HG03575 (cell line): ENCODE results near the gene CCDC17.
"Not testable (repeated sequence)": the region's sequence is repeated elsewhere in the genome, so short reads cannot be mapped to it uniquely, and the experiment has no call there.

ENCODE experiments used
- ATAC-seq: cut with Tn5 transposase; IDR thresholded peaks from one replicate; pipeline ENCODE4 v1.9.1; 2021; ENCODE audit not compliant: unreplicated experiment, insufficient number of reproducible peaks, low FRiP score; ENCODE audit errors: extremely low read depth

The CCDC17 gene

DNA sequence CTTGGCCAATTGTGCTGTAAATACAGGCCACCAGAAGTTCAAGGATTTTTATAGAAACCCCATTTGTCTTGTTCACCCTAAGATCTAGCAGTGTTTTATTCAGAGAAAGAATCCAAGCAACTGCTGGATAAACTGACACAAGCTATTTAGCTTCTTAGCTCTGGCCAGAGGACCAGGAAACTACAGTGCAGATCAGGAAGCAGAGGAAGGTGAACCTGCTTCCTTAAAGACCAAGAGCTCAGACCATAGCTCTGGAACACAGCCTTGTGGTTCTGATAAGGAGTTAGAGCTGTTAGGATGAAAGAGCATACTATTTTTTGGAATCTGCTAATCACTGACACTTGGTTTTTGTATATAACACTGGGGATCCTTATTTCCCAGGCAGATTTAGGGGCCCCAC, 5.2 kb upstream of the CCDC17 start:
- ATAC-seq = no peak

DNA sequence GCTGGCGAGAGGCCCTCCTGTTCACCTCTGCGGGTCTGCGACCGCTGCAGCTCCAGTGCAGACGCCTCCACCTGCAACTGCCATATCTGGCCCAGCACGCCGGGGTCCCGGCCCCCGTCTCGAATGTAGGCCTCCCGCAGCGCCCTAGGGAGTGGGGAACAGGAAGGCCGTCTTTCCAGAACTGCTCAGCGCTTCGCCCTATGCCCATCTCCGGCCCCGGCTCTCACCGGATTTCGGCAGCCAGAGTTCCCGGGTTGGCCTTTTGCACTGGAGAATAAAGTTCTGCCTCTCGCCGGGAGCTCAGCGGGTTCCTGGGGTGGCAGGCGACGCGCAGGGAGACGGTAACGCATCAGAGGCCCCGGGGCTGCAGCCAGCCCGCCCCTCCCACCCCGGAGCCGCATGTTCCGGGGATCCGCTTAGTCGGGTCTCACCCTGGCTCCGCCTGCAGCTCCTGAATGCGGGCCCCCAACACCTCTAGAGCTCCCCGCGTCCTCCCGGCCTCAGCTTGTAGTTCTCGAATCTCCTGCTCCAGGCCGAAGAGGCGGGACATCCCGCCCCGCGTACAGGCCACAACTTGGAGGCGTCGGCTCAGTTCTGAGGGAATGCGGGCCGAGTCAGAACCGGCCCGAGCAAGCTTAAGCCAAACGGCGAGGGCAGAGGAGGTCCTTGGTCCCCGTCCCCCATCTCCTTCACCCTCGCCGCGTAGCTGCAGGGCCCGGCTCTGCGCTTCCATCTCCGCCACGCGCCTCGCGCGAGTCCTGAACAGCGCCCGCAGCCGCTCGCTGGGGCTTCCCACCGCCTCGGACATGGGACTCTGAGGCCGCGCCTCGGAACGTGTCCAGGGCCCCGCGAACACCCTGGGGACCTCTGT, 1.1 kb downstream of the CCDC17 start:
- ATAC-seq = no peak

DNA sequence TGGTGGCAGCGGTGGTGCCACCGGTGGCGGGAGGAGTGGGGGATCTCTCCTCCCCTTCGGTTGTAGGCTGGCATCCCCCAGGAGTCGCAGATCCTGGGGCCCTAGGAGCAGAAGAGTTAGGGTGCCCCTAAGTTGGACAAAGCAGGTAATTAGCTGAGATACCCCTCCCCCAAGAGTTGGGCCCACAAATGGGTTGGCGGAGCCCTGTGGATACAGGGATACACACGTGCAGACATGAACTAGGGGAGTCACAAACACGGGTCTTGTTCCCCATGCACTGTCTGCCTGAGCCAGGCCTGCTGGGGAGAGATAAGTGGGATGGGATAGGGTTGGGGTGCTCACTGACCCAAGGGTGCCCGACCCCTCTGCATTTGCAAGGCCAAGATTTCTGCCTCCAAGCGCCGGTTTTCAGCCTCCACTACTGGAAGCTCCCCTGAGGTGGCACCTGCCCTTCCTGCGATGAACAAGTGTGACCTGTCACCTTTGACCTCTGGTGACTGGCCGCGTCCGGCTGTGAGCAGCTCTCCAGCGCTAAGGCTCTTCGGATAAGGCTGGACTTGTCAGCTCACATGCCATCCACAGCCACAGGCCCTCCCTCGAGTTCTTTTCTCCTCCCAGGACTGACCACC, 1.8 kb downstream of the CCDC17 start:
- ATAC-seq = no peak

DNA sequence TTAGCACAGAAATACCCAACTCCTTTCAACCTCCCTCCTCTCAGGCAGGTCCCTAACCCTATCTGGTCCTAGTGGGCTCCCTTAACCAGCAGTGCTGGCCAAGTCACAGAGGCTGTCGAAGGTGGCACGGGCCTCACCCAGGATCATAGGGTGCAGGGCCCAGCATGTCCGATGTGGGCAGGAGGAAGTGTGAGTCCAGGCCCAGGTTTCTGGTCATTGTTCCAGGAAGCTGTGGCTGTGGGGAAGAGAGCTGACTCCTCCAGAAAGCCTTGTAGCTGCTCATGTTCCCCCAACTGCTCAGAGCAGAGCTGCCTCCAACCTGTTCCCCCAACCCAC, 2.4 kb downstream of the CCDC17 start:
- no peak for ATAC-seq

DNA sequence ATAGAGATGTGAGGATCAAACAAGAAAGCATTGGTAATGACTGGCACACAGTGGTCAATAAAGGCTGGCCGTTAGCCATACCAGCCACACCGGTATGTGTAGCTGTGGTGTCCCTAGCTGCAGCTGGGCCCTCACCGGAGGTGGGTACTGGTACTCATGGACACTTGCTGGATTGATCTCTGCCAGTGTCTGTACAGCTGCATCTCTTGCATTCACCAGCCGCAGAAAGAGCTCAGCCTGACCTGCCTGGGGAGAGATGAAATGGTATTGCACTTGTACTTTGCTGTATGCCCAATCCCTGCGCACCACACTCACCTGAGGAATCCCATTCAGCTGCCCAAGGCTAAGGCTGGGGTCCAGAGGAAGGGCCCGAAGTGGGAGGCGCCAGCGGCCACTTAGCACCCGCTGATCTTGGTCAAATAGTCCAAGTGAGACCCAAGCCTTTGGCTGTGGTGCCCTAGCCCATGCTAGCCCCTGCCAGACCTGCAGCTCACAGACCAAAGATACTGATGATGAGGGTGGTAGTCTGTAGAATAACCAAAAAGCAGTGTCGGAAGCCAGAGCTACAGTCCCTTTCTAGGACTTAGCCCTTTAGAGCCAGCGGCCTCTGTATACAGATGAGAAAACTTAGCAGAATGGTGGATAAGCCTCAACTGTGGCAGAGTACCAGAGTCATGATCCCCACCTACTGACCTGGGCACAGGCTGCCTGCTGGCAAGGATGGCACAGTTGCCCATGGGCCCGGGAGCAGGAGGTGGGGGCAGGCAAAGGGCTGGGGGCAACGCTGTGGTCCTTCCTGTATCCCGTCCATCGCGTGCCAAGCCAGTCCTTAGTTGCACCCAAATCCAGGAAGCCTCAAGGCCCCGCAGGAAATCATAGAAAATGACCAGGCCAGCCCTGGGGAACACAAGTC, 3.0 kb downstream of the CCDC17 start:
- ATAC-seq = no peak

DNA sequence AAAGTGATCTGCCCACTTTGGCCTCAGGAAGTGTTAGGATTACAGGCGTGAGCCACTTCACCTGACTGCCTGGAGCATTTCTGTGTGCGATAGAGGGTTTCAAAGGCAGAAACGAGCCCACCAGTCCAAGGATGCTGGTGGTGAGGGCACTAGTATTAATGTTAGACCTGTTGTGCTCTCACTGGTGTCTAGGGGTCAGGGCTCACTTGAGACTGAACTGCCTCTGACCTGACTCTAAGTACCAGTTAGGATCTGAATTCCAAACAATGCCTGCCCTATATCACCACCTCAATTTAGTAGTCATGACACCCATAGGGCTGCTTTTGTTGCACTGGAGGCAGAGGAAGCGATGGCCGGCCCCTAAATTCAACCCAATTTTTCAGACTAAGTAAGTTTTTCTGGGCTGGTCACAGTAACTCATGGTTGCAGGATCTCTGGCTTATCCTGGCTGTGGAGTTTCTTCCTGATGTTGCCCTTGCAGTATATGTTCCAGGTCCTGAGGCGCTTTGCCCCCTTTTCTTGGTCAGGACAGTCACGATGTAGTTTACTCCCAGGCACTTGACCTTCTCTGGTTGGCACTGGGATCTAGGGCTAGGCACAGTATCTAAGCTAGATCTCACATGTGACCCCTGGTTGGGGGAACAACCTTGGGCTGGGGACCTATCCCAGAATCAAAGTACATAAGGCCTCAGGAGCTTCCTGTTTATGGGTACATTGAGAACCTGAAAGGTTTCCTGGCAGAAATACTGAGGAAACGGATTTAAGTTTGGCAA, 4.5 kb downstream of the CCDC17 start:
- ATAC-seq = no peak

DNA sequence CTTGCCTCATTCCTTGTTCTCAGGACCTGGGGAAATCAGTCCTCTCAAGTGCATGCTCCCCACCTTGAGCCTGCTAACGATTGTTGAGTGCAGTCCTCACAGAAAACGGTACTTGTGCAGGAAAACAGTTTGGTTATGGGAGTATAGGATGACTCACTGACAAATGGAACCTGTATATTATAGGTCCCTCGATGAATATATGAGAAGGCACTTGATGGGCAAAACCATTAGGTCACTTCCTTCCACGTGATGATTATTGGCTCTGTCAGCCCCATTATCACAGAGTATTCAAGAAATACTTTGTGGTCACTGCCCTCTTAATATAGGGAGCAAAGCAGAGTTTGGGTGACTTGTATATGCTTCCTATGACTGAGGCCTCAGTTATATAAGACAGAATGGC, 6.2 kb downstream of the CCDC17 start:
- no peak for ATAC-seq

DNA sequence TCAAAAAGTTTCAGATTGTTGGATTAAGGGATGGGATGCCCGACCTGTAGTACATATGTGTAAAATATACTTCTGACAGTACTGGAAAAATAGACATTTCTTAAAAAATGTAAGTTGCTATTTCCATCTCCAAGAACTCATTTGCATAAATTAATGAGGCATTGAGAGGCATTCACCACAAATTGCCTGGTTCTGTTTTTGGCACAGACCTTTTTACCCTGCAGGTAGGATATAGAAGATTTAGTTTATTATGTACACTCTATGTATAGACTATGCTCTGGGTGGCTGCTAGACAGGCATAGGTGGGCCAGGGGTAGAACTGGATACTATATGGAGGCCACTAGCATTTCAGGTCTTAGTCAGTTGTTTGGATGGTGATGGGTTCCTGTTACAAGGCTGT, 8.0 kb downstream of the CCDC17 start:
- no peak for ATAC-seq

DNA sequence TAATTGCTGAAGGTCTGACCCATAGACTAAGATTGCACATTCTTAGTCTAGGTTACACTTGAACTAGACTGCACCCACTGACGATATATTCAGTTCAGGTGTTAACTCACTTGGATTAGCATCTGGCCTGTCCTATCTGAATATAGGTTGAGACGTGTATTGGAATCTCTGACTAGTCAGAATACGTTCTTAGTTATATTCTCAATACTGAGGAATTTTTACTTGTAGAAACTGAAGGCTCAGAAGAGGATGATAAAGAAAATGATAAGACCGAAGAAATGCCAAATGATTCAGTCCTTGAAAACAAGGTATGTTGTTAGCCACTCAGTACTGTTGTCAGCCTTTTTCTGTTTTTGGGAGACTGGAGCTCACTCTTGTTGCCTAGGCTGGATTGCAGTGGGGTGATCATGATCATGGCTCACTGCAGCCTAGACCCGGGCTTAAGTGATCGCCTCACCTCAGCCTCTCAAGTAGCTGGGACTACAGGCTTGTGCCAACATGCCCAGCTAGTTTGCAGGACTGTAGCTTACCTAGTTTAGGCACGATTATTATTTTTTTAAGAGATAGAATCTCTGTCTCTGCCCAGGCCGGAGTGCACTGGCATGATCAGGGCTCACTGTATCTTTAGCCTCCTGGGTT, 10.8 kb downstream of the CCDC17 start:
- ATAC-seq = no peak

DNA sequence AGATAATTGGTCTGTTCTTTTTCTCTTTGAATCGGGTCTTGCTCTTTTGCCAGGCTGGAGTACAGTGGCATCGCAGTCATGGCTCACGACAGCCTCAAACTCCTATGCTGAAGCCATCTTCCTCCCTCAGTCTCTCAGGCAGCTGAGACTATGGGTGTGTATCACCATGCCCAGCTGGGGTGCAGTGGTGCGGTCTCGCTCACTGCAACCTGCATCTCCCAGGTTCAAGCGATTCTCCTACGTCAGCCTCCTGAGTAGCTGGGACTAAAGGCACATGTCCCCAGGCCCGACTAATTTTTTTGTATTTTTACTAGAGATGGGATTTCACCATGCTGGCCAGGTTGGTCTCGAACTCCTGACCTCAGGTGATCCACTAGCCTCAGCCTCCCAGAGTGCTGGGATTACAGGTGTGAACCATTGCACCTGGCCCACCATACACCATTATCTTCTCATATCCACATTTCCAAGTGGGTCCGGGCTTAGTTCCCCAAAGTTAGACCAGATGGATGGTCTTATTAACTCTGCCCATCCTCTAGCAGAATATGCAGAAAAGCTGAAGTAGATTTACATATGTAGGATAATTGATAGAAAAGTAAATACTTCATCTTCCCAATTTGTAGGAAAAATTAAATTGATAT, 13.1 kb downstream of the CCDC17 start:
- no peak for ATAC-seq

DNA sequence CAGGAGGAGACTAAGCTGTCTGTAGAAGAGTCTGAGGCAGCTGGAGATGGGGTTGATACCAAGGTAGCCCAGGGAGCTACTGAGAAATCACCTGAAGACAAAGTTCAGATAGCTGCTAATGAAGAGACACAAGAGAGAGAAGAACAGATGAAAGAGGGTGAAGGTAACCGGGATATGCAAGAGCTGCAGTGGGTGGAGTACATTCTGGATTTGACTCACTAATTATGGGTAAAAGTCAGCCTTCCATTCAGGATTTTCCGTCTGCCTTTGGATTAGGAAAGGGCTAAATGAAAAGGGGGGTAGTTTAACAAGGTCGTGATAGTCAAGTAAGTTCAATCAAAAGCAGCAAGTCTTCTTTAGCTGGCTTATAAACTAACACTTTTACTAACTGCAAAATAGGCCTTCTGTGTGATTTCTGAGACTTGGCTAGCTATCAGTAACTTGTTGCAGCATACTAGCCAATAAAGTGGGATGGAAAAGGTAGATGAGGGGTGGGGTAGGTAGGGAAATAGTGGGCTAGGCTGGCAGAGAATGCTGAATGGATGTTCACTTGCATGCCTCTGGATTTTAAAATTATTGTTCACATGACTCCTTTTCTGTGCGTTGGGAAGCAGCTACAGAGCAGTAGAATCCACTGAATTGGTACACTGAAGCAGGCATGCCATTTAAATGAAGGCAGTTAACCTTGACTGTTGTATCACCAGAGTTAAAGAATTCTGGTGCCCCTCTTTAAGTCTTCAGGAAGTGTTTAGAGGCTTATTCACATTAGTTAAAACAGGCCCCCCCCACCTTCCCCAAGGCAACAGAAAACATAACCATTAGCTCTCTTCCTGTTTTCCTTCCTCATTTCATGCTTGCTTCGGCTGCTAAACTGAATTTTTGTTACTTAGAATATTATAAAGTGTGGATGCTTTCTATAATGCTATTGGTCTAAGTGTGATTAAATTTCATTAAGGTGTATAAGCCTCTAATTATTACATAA, 15.4 kb downstream of the CCDC17 start:
- ATAC-seq = no peak

DNA sequence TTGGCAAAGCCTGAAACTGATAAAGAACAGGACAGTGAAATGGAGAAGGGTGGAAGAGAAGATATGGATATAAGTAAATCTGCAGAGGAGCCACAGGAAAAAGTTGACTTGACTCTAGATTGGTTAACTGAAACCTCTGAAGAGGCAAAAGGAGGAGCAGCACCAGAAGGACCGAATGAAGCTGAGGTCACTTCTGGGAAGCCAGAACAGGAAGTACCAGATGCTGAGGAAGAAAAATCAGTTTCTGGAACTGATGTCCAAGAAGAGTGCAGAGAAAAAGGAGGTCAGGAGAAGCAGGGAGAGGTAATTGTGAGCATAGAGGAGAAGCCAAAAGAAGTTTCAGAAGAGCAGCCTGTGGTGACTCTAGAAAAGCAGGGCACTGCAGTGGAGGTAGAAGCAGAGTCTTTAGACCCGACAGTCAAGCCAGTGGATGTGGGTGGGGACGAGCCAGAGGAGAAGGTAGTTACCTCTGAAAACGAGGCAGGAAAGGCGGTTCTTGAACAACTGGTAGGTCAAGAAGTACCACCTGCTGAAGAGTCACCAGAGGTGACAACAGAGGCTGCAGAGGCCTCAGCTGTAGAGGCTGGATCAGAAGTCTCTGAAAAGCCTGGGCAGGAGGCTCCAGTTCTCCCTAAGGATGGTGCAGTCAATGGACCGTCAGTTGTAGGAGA, 16.3 kb downstream of the CCDC17 start:
- no peak for ATAC-seq

DNA sequence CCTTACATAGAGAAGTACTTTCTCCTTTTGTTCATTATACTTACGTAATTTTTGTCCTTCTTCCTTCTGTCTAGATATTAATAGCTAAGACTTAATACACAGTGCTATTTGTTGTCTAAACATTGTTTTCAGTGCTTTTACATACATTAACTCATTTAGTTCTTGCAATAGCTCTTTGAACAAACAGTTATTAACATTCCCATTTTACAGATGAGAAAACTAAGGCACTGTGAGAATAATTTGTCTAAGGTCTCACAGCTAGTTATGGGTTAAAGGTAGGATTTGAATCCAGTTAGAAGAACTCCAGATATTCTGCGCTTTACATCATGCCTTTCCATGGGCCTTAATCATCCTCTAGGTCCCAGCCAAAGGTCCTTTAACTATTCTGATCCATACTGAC, 19.6 kb downstream of the CCDC17 start:
- ATAC-seq = no peak

DNA sequence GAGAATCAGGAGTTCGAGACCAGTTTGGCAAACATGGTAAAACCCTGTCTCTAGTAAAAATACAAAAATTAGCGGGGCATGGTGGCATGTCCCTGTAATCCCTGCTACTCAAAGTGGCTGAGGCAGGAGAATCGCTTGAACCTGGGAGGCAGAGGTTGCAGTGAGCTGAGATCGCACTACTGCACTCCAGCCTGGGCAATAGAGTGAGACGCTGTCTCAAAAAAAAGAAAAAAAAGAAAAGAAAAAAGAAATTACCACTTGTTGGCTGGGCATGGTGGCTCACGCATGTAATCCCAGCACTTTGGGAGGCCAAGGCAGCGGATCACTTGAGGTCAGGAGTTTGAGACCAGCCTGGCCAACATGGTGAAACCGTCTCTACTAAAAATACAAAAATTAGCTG, 27.1 kb downstream of the CCDC17 start:
- not testable (repeated sequence) for ATAC-seq

DNA sequence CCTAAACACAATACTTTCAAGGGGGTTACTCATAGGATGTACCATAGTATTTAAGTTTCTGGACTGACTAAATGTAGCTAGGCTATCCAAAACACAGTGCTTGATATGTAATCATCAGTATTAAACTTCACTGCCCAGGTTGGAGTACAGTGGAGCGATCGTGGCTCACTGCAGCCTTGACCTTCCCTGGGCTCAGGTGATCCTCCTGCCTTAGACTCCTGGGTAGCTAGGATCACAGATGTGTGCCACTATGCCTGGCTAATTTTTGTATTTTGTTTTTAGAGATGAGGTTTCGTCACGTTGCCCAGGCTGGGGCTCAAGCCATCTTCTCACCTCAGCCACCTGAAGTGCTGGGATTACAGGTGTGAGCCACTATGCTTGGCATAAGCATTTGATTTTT, 29.4 kb downstream of the CCDC17 start:
- no peak for ATAC-seq

DNA sequence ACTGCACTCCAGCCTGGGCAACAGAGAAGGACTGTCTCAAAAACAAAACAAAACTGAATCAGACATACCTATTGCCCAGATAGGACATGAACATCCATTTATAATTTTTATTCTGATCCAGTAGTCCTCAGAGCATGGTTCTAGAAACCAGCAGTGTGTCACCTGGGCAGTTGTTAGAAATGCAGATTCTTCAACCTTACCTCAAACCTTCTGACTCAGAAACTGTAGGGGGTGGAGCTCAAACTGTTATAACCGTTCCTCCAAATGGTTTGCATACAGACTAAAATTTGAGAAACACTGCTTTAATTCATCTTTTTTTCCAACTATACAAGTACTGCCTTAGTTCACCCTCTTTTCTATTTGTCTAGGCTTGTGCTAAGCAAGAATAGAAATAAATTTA, 34.0 kb downstream of the CCDC17 start:
- no peak for ATAC-seq

DNA sequence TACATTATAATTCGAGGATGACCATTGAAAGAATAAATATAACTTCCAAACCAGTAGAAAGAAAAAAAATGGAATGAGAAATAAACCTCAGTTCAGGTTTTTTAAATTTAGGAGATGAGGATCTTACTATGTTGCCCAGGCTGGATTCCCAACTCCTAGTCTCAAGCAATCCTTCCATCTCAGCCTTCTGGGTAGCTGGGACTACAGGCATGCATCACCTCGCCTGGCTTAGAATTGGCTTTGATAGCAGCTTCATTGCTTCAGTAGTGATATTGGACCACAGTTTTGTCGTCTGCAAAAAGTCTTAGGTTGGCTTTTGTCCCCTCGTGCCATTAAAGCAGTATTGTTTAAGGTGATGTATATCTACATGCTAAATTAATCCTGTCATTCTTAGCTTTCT, 37.1 kb downstream of the CCDC17 start:
- no peak for ATAC-seq
